GM19193 (cell line): ENCODE results near the gene RHOG.

ENCODE experiments used
- POLR2A ChIP-seq: IDR thresholded peaks from 4 replicates; pipeline ENCODE4 v1.6.1; 2011; ENCODE audit not compliant: insufficient read depth, insufficient read length; ENCODE audit errors: extremely low read depth

The RHOG gene

DNA sequence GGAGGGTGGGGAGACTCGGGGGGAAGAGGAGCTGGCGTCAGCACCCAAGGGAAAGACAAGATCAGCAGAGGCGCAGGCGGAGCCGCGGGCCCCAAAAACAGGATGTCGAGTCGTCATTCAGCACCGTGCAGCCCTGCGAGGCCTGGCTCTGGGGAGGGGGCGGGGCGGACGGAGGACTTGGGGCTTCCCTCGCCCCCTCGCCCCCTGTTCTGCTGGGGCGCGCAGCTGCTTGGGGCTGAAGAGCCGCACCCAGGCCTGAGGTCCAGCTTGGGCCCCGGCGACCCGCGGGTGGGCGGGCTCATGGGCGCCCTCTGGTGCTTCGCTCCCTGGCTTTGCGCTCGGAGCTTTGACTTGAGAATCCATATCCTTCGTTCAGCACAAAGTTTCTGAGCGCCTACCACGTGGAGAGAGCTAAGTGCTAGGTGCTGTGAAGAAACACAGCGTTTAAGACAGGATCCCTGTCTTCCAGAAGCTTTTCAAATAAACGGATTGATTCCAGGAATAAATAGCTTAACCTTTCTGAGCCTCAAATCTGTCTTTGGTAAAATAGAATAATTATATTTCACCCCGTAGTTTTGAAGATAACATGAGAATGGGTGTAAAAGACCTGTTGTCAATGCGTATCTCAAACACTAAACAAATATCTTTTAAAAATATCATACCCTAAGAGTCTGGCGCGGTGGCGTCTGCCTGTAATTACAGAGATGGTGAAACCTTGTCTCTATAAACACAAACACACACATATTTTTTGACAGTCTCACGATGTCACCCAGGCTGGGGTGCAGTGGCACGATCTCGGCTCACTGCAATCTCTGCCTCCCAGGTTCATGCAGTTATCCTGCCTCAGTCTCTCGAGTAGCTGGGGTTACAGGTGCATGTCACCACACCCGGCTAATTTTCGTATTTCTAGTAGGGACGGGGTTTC lies 929 bp upstream of the RHOG start:
- peak; percentile 64 for TF ChIP-seq POLR2A

- no peak for TF ChIP-seq POLR2A
Observed at GRCh38 chr11:3840004-3840869, 522 bp downstream of the RHOG start.

- TF ChIP-seq POLR2A, result no peak
Observed at GRCh38 chr11:3838504-3838903, 2.3 kb downstream of the RHOG start.

- peak; percentile 33 for TF ChIP-seq POLR2A
Observed at GRCh38 chr11:3837793-3838192, 3.0 kb downstream of the RHOG start.

DNA sequence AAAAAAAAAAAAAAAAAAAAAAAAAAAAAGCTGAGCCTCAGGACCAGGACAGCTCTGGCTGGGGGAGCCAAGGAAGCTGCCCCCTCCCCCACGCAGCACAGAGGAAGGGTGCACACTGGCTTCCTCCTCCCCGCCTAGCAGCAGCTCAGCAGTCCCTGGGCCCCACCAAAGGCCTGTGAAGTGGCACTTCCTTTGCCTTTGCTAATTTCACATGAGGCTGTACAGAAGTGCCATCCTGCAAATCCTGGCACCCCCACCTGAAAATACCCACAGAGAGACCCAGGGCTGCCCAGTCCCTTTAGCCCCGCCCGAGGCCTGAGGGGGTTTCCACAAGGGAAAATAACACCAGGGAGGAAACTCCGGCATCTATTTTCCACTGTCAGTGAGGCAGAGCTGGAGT lies 3.9 kb downstream of the RHOG start:
- peak; percentile 11 for TF ChIP-seq POLR2A

- no peak for TF ChIP-seq POLR2A
Observed at GRCh38 chr11:3835751-3836150, 5.0 kb downstream of the RHOG start.

- TF ChIP-seq POLR2A, result no peak
Observed at GRCh38 chr11:3834664-3835461, 5.9 kb downstream of the RHOG start.

DNA sequence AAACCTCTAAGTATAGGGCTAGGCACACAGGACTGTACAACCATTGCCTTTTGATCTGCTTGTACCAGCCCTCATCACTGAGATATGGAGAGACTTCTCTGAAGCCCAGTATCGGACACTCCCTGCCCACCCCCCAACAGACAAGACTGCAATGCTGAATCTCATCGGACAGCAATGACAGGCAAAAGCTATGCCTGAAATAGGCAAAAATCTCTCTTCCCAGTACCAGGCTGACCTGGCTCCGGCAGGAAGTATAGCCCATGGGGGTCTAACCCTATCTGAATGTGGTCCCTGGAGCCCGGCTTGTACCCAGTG lies 6.5 kb downstream of the RHOG start:
- no peak for TF ChIP-seq POLR2A

GRCh38 chr11:3833449-3833848 lies 7.3 kb downstream of the RHOG start:
- TF ChIP-seq POLR2A, result no peak

GRCh38 chr11:3832816-3833215 lies 7.9 kb downstream of the RHOG start:
- TF ChIP-seq POLR2A, result no peak

DNA sequence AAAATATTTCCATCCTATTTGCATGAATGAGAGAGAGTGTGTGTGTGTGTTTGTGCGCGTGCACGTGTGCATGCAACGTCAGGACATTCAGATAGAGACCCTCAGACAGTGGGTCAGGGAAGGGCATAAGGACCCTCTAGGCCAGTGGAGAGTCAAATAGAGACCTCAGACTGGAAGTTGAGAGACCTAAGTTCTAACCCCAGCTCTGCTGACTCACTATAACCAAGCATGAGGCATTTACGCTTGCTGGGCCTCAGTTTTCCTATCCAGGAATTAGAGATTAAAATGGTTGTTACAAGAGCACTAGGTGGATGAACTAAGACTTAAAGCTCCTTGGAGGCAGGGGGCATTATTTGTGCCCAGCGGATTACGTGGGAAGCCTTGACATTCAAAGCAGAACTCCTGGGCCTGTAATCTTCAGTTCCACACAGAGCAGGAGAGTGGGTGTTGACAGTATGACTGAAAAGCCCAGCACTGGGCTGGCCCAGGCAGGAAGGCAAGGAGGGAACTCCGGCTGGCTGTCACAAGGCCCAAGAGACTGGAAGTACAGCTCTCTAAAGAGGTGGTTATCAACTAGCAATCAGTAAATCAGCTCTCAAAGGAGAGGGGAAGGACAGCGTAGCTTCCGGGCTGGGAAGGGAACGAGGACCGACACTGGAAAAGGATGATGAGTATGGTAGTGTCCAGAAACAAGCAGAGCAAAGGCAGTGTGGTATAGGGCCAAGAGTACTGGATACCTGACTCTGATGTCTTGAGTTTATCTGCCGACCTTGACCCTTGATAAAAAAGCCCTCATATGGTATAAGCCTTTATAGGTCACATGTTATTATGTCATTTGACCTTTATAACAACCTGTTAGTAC lies 9.2 kb downstream of the RHOG start:
- no peak for TF ChIP-seq POLR2A

- no peak for TF ChIP-seq POLR2A
Observed at GRCh38 chr11:3830730-3831129, 10.0 kb downstream of the RHOG start.

DNA sequence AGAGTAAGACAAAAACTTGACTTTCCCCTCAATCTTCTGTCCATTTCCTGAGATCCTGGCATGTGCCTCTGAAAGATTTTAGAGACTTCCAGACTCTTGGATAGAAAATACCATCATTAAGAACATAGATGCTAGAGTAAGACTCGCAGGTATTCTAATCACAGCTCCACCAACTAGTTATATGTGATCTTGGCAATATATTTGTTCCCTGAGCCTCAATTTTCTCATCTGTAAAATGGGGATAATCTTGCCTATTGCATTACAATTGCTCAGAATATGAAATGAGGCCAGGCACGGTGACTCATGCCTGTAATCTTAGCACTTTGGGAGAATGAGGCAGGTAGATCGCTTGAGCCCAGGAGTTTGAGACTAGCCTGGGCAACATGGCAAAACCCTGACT lies 10.7 kb downstream of the RHOG start:
- no peak for TF ChIP-seq POLR2A
